Measurements from ENCODE around the gene TSKS.

GRCh38 chr19:49767967-49768581 is 5.0 kb upstream of the TSKS start:
- TF ChIP-seq CTCF (conservative IDR thresholded peaks at IDR 0.05) (no peak), ZFX (IDR thresholded peaks at IDR 0.05) (no peak)
